ENCODE data around the gene FCGR3B. TPM values are rescaled to one million over a fixed set of nuclear protein-coding genes. Genes with fewer than 3 reads are reported as not detected.
"Not testable (repeated sequence)": the region's sequence is repeated elsewhere in the genome, so short reads cannot be mapped to it uniquely, and the experiment has no call there.

FCGR3B gene
- polyA plus RNA-seq, 3 donors = 0.36 to 28.2 (median 18.3) TPM

- H3K27ac ChIP-seq (ENCODE audit: low read depth, low read length) = not testable (repeated sequence)
- WGBS, 3 donors = 14 to 46% methylated on average over 1 to 2 of the region's 8 CpGs; no CpG with 5 or more reads in 1 of the 3 donors
These were observed 51.0 kb downstream of the FCGR3B start for GRCh38 chr1:161579856-161580507.

GRCh38 chr1:161576676-161577075 is 54.3 kb downstream of the FCGR3B start:
- H3K27ac ChIP-seq (ENCODE audit: low read depth, low read length) = not testable (repeated sequence)

Other genes starting within 250 kb of the FCGR3B start
- gene FCGR2A, start 125.7 kb downstream of the FCGR3B start, polyA plus RNA-seq = 10 to 100 TPM in 2 of 3 donors, 1 to 10 TPM in 1; 5.6 to 47.9 (median 45.3) TPM
- 10 to 100 TPM in 1 of 3 donors, 1 to 10 TPM in 1, under 1 TPM in 1; 0.76 to 49.1 (median 4.4) TPM for gene HSPA6, start 106.6 kb downstream of the FCGR3B start, polyA plus RNA-seq
- gene FCGR3A, start 81.4 kb downstream of the FCGR3B start, polyA plus RNA-seq = 10 to 100 TPM in 2 of 3 donors, 1 to 10 TPM in 1; 6.2 to 40.6 (median 32.5) TPM
- 10 to 100 TPM in 2 of 3 donors, 1 to 10 TPM in 1; 2.6 to 14.5 (median 12.8) TPM for gene FCGR2B, start 32.0 kb upstream of the FCGR3B start, polyA plus RNA-seq
- gene FCRLA, start 76.1 kb upstream of the FCGR3B start, polyA plus RNA-seq = under 1 TPM in 2 of 3 donors, not detected in 1; 0.21 to 0.28 TPM
- under 1 TPM; 0.37 to 0.68 (median 0.45) TPM for gene FCRLB, start 90.4 kb upstream of the FCGR3B start, polyA plus RNA-seq
- 10 to 100 TPM; 15.0 to 26.2 (median 21.4) TPM for gene DUSP12, start 118.6 kb upstream of the FCGR3B start, polyA plus RNA-seq
- 10 to 100 TPM in 1 of 3 donors, 1 to 10 TPM in 2; 4.4 to 14.9 (median 9.6) TPM for gene ATF6, start 135.1 kb upstream of the FCGR3B start, polyA plus RNA-seq

Measured in adipose tissue (tissue), 3 donors.